HG03558 (cell line): Measurements from ENCODE around the gene PRDM5.

Experiments
- ATAC-seq: cut with Tn5 transposase; IDR thresholded peaks from one replicate; pipeline ENCODE4 v1.9.1; 2021; ENCODE audit warnings: moderate number of reproducible peaks; ENCODE audit not compliant: unreplicated experiment; ENCODE audit errors: extremely low read depth

Gene PRDM5

DNA sequence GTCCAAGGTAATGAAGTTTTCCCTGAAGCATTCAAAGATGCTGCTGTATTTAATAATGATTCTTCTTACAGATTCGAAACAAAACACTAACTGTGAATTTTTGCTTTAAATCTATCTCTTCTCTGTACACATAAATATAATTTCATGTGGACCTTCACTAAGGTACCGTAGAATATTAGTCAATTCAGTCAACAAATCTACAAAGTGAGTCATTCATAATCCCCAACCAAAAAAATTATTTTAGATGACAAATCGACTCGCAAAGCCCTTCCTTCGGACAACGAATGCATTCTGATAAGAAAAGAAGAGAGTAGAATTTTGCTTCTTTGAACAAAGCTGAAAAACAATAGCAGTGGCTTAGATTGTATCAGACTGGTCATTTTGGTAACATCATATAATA lies 95.7 kb downstream of the PRDM5 start:
- ATAC-seq: no peak

- ATAC-seq: no peak
Observed at GRCh38 chr4:120826449-120826848, 96.1 kb downstream of the PRDM5 start.

DNA sequence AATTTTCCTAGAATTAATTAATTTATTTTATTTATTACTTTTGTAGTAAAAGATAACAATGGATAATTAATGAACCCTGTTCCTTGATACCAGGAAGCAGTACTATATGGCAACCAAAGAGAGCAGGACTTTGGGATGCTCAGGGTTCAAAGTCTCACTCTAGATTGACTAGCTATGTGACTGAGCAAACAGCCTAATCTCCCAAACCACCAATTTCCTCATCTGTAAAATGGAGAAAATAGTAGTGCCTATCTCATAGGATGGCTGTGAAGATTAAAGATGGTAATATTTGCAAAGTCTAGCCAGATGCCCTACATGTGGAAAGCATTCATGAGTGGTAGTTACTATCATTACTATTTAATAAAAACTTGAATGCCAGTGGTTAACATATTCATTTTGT lies 97.6 kb downstream of the PRDM5 start:
- ATAC-seq: no peak

- no peak for ATAC-seq
Observed at GRCh38 chr4:120821977-120822376, 100.5 kb downstream of the PRDM5 start.

- ATAC-seq: no peak
Observed at GRCh38 chr4:120821029-120821428, 101.5 kb downstream of the PRDM5 start.

GRCh38 chr4:120819805-120820437 lies 102.6 kb downstream of the PRDM5 start:
- ATAC-seq: no peak

GRCh38 chr4:120816296-120816965 lies 106.1 kb downstream of the PRDM5 start:
- no peak for ATAC-seq

- no peak for ATAC-seq
Observed at GRCh38 chr4:120815361-120815760, 107.2 kb downstream of the PRDM5 start.

DNA sequence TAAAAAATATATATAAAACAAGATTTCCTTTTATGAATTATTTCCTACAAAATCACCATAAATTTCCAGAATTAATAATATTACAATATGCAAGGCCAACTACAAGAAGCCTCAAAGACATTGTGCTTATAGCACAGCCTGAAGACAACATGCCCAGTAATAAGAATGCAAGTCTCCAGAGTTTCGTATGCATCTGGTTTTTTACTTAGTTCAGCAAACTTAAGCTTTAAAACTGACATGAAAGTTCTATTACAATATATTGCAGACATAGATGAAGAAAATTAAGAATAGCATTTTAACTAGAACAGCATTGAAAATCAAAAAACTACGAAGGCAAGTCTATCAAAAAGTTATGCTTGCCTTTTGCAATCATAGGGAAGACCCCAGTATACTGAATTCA lies 107.6 kb downstream of the PRDM5 start:
- ATAC-seq: no peak

- no peak for ATAC-seq
Observed at GRCh38 chr4:120812216-120812615, 110.3 kb downstream of the PRDM5 start.

- ATAC-seq: no peak
Observed at GRCh38 chr4:120809518-120809917, 113.0 kb downstream of the PRDM5 start.

DNA sequence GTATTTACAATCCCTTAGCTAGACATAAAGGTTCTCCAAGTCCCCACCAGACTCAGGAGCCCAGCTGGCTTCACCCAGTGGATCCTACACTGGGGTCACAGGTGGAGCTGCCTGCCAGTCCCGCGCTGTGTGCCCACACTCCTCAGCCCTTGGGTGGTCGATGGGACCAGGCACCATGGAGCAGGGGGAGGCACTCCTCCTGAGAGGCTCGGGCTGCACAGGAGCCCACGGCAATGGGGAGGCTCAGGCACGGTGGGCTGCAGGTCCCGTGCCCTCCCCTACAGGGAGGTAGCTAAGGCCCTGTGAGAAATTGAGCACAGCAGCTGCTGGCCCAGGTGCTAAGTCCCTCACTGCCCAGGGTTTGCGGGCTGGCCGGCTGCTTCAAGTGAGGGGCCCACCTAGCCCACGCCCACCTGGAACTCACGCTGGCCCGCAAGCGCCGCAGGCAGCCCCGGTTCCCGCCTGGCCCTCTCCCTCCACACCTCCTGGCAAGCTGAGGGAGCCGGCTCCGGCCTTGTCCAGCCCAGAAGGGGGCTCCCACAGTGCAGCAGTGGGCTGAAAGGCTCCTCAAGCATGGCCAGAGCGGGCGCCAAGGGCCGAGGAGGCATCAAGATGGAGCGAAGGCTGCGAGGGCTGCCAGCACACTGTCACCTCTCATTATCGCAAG lies 113.9 kb downstream of the PRDM5 start:
- ATAC-seq: no peak

GRCh38 chr4:120801137-120801758 lies 121.3 kb downstream of the PRDM5 start:
- ATAC-seq: no peak

DNA sequence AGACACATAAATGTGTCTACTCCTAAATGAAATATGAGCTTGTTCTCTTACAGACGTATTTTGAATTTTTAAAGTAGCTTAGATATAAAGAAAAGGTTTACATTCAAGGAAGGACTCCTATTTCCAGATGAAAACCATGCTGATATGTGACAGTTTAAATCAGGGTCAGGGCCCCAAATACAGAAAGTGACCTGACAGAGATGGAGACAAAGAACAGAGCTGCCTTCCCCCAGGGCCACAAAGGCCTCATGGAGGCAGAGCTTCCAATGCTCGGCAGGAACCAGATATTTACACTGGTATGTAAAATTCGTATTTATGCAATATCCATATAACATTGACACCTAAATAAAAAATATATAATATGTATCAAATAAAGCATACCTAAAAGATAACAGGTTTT lies 124.0 kb downstream of the PRDM5 start:
- no peak for ATAC-seq

- ATAC-seq: no peak
Observed at GRCh38 chr4:120796271-120796670, 126.3 kb downstream of the PRDM5 start.

- ATAC-seq: no peak
Observed at GRCh38 chr4:120785202-120785601, 137.3 kb downstream of the PRDM5 start.

DNA sequence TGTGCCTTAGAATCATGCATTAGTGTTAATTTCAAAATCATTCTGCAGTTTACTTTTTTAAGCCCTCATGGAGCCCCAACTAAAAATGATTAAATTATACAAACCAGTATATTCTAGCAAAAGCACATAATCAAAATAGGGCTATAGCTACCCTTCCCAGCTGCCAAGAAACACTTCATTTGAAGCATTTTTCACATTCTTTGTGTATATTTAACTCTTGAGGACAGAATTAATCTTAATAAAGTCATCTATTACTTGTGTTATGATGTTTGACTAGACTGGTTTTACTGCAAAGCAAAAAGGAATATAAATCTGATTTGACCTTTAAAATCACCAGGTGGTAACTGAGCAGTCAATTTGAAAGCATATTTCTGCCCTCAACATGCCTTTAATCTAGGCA lies 145.1 kb downstream of the PRDM5 start:
- no peak for ATAC-seq

DNA sequence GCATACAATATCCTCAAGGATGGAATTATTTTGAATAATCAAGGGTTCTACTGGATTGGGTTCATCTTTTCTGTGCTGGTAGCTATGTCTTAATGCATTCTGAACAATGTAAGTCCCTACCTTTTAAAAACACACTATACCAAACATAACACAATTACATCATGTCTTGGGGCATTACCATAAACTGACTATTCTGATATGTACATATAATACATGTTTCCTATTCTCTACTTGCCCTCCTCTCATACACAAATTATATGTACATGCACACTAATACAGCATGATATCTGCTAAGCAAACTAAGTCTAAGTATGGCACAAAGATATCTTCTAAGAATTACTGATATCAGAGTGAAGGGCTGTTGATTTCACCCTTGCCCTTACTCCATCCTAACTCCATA lies 147.1 kb downstream of the PRDM5 start:
- ATAC-seq: no peak

DNA sequence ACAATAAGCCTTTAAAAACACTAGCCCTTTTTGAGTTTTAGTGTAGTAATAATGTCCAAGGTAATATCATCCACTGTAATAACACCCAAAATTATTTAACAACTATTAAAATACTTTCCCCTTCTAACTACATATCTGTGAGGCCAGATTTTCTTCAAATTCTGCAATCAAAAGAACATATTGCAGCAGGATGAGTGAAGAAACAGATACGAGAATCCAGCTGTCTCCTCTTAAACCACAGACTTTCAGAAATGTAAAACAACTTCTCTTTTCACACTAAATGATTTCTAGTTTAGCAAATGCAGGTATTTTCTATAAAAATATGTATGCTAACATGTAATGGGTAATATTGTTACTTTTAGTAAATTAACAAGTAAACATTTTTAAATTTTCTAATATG lies 148.9 kb downstream of the PRDM5 start:
- no peak for ATAC-seq

- ATAC-seq: no peak
Observed at GRCh38 chr4:120771907-120772306, 150.6 kb downstream of the PRDM5 start.

DNA sequence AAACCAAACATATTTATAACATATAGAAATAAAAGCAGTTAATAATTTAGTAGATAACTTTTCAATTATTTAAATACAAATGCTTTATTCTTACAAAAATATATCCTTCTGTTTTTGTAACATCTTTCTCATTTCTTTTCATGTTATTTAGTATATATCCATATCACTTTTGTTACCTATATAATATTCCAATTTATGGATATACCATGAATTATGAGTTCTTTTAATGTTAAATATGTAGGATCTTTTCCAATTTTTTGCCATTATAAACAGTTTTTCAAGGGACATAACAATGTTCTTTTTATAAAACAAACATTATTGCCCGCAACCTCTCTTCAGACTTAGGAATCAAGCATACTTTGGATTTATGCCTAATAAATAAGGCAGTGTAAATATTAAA lies 151.6 kb downstream of the PRDM5 start:
- no peak for ATAC-seq
